ENCODE results near the gene PCK1. TPM values are rescaled to one million over a fixed set of nuclear protein-coding genes. Genes with fewer than 3 reads are reported as not detected.

Gene PCK1
- total RNA-seq, 1 experiment from 2014 or later, result 0.21 TPM

- intact Hi-C loops (cut with micrococcal nuclease; ENCODE audit: unreplicated experiment), result no loop called here
- in situ Hi-C loops (cut with HindIII; ENCODE audit: low pct_unique_long_range_greater_than_20kb, low sequenced_read_pairs), result no loop called here
Measured at GRCh38 chr20:57571782-57572416, 11.0 kb downstream of the PCK1 start.

GRCh38 chr20:57573242-57573641 lies 12.3 kb downstream of the PCK1 start:
- H3K36me3 ChIP-seq (ENCODE audit: control insufficient read depth, insufficient read depth, low read length), result no peaks in the 10 kb centered on the region; the same call in 1 of the 2 replicates
- no peaks in the 10 kb centered on the region for H3K4me1 ChIP-seq (ENCODE audit: control insufficient read depth, insufficient read depth, low read length)
- no peak for TF ChIP-seq CTCF (IDR thresholded peaks at IDR 0.05)
- no peak for TF ChIP-seq REST (IDR thresholded peaks at IDR 0.05; ENCODE audit: insufficient read depth in 1 of 2, low read depth in 2 of 2, low read length in 1 of 2)
- no TSS peak for BruUV-seq (replicated peaks)
- H3K9me3 ChIP-seq (ENCODE audit: control insufficient read depth, insufficient read depth, low read depth, low read length), result no peaks in the 10 kb centered on the region
- in situ Hi-C loops (cut with HindIII; ENCODE audit: low pct_unique_long_range_greater_than_20kb, low sequenced_read_pairs) (no loop called here), intact Hi-C loops (cut with micrococcal nuclease; ENCODE audit: unreplicated experiment) (no loop called here)
- H3K4me3 ChIP-seq (ENCODE audit: low read depth in 2 of 2, low read length in 2 of 2), result no peak overlapping the region
- CTCF ChIA-PET, result no interaction called here
- peaks cover 17% of the 10 kb centered on the region; the same call in 1 of the 2 replicates for H3K27me3 ChIP-seq (ENCODE audit: control insufficient read depth, insufficient read depth, low read length)
- POLR2A ChIA-PET, result no interaction called here
- H3K27ac ChIP-seq (ENCODE audit: low read length), result no peak overlapping the region
- DNase-seq (ENCODE audit: low read depth, low spot score) (no peak), ATAC-seq (no peak)

More at GRCh38 chr20:57571782-57572416, 11.0 kb downstream of the PCK1 start:
- H3K9me3 ChIP-seq (ENCODE audit: control insufficient read depth, insufficient read depth, low read depth, low read length), result no peaks in the 10 kb centered on the region
- H3K27ac ChIP-seq (ENCODE audit: low read length), result no peak overlapping the region
- BruUV-seq (replicated peaks), result no TSS peak
- no peak overlapping the region for H3K4me3 ChIP-seq (ENCODE audit: low read depth in 2 of 2, low read length in 2 of 2)
- TF ChIP-seq CTCF (IDR thresholded peaks at IDR 0.05), result no peak
- no peaks in the 10 kb centered on the region; the same call in 1 of the 2 replicates for H3K36me3 ChIP-seq (ENCODE audit: control insufficient read depth, insufficient read depth, low read length)
- H3K4me1 ChIP-seq (ENCODE audit: control insufficient read depth, insufficient read depth, low read length), result no peaks in the 10 kb centered on the region
- ChIA-PET POLR2A (interaction anchor here (0.6 kb wide), 1 partner anchor 113 kb away, joined by 10 read pairs; no protein-coding TSS in a partner anchor), CTCF (interaction anchor here (0.6 kb wide), 1 partner anchor 73 kb away, joined by 3 read pairs; no protein-coding TSS in a partner anchor)
- peaks cover 14% of the 10 kb centered on the region; the same call in 1 of the 2 replicates for H3K27me3 ChIP-seq (ENCODE audit: control insufficient read depth, insufficient read depth, low read length)
- DNase-seq (ENCODE audit: low read depth, low spot score) (no peak), ATAC-seq (no peak)

- Histone ChIP-seq H3K4me1 (ENCODE audit: control insufficient read depth, insufficient read depth, low read length) (no peaks in the 10 kb centered on the region), H3K27ac (ENCODE audit: low read length) (no peak overlapping the region), H3K36me3 (ENCODE audit: control insufficient read depth, insufficient read depth, low read length) (no peaks in the 10 kb centered on the region; the same call in 1 of the 2 replicates), H3K9me3 (ENCODE audit: control insufficient read depth, insufficient read depth, low read depth, low read length) (no peaks in the 10 kb centered on the region), H3K27me3 (ENCODE audit: control insufficient read depth, insufficient read depth, low read length) (peaks cover 17% of the 10 kb centered on the region; the same call in 1 of the 2 replicates), H3K4me3 (ENCODE audit: low read depth in 2 of 2, low read length in 2 of 2) (no peak overlapping the region)
- in situ Hi-C loops (cut with HindIII; ENCODE audit: low pct_unique_long_range_greater_than_20kb, low sequenced_read_pairs) (no loop called here), intact Hi-C loops (cut with micrococcal nuclease; ENCODE audit: unreplicated experiment) (no loop called here)
- no peak for DNase-seq (ENCODE audit: low read depth, low spot score)
- CTCF ChIA-PET, result interaction anchor here (0.6 kb wide), 1 partner anchor 585 kb away, joined by 9 read pairs; no protein-coding TSS in a partner anchor
- no peak for TF ChIP-seq POLR2AphosphoS5 (IDR thresholded peaks at IDR 0.05; ENCODE audit: low read depth, low read length)
- TF ChIP-seq REST (IDR thresholded peaks at IDR 0.05; ENCODE audit: insufficient read depth in 1 of 2, low read depth in 2 of 2, low read length in 1 of 2), result no peak
- no peak for TF ChIP-seq SIN3A (IDR thresholded peaks at IDR 0.05; ENCODE audit: borderline replicate concordance, insufficient read depth, low read depth, low read length)
- TF ChIP-seq CTCF (IDR thresholded peaks at IDR 0.05), result peak; percentile 64
- TF ChIP-seq TCF7L2 (IDR thresholded peaks at IDR 0.05; ENCODE audit: low read depth, low read length), result no peak
- no TSS peak for BruUV-seq (replicated peaks)
- ATAC-seq, result no peak
- POLR2A ChIA-PET, result no interaction called here
Measured at GRCh38 chr20:57573894-57574293, 13.0 kb downstream of the PCK1 start.

All from Panc1 (cell line).